ENCODE results near the gene FBXL7.

The FBXL7 gene

GRCh38 chr5:15506146-15506545, 6.2 kb downstream of the FBXL7 start:
- no peak for DNase-seq

GRCh38 chr5:15506897-15507296, 6.9 kb downstream of the FBXL7 start:
- DNase-seq: no peak

- no peak for DNase-seq
These were observed 10.1 kb downstream of the FBXL7 start for GRCh38 chr5:15510092-15510491.

GRCh38 chr5:15510831-15511230, 10.9 kb downstream of the FBXL7 start:
- no peak for DNase-seq

DNA sequence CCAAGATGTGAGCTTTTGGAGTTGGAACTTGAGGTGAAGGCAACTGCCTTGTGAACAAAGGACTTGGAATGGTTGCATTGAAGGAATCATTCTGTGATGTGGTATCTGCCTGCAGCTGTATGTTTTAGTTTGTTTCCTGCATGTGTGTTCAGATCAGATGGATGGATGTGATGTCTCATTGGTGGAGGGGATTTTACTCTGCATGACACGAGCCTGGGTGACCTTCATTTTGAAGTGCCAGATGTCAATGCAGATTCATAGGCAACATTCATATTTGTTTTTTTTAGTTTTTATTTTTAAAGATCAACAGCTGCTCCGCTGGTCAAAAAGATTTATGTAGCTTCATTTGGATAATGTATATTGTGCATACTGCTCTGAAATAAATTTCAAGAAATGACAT, 13.5 kb downstream of the FBXL7 start:
- DNase-seq: no peak

DNA sequence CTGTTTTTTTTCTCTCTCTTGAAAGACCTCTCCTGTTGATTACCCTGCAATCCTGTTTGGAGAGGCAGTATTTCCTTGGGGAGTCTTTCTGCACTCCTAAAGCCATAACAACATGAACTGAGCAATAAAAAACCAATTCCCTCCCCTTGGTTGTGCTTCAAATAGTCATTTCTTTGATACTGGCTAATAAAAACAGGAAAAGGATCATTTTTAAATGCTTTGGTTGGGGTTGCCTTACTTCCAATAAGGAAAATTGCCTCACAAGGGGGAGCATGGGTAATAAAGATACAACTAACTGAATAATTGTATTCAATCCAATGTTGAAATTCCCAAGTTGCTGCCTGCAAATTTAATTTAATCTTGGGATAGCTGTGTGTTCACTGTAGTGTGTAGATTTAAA, 13.9 kb downstream of the FBXL7 start:
- DNase-seq: no peak

GRCh38 chr5:15515229-15515628, 15.2 kb downstream of the FBXL7 start:
- no peak for DNase-seq

DNA sequence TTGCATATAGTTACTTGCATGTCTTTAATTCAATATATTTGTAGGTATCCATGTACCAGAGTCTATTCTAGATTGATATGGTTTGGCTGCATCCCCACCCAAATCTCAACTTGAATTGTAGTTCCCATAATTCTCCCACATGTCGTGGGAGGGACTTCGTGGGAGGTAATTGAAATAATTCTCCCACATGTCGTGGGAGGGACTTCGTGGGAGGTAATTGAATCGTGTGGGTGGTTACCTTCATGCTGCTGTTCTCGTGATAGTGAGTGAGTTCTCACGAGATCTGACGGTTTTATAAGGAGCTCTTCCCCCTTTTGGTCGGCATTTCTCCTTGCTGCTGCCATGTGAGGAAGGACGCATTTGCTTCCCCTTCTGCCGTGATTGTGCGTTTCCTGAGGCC, 16.5 kb downstream of the FBXL7 start:
- DNase-seq: no peak

- no peak for DNase-seq
These were observed 18.8 kb downstream of the FBXL7 start for GRCh38 chr5:15518786-15519185.

GRCh38 chr5:15520856-15521255, 20.9 kb downstream of the FBXL7 start:
- DNase-seq: no peak

DNA sequence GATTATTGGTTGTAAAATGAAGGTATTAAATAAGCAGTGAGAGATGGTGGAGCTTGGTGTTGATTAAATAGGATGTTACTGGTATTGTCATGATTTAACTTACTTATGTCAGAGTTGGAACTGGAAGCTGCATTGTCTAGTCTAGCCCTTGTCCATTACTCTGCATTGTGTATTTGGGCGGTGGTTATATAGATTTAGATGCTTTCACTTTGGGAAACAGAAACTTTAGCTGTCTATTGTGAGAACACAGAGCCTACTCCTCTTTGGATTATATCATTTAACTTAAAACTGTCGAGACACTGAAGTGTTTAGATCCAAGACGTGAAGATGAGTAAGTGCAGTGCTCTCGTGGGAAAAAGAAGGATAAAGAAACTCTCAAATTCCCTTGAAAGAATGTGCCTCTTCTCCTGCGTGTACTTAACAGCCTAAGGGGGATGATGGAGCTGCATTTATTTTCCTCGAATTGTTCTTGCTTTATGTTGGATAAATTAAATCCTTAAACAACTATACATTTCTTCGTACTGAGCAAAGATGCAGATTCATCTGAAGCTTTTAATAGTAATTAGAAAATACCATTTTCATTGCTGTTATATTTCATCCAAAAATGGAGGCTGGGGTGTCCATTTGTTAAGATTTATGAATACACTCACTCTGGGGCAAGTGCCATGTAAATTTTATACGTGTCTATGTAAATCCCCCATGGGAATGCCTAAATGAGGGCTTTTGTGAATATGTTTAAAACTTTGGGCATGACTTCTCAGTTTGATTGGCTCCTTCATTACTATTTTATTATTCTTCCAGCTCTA, 21.6 kb downstream of the FBXL7 start:
- DNase-seq: no peak

DNA sequence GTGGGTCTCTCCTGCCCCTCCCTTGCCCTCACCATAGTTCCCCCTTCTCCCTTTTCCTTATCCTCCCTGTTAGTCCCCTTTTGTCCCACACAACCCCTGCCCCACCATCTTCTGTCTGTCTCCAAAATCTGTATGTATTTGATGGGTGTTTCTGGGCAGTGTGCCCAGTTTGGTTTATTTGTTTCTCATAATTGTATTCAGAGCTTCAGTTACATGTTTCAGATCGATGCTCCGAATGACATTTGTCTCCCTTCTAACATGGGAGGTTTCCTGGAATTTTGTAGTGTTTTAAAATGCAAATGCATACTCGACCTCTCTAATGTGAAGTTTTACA, 22.2 kb downstream of the FBXL7 start:
- DNase-seq: peak; percentile 26

DNA sequence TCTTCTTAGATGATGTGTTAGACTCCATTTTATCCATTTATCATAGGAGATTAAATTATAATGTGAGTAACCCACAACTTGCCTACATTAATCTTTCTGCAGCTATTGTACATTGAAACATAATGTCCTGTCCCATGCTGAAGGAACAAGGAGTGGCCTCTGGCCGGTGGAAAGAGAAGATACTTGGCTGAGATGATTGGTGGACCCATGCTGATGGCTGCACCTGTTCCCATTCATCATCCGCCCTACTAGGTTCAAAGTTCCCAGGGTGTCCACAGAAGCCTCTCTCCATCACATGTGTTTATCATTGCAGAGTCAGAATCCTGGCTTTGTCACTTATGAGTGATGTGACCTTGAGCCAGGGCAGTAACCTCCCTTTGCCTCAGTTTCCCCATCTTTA, 24.7 kb downstream of the FBXL7 start:
- no peak for DNase-seq

GRCh38 chr5:15525703-15526275, 25.8 kb downstream of the FBXL7 start:
- DNase-seq: peak; percentile 89

GRCh38 chr5:15526413-15526812, 26.4 kb downstream of the FBXL7 start:
- DNase-seq: peak; percentile 9

DNA sequence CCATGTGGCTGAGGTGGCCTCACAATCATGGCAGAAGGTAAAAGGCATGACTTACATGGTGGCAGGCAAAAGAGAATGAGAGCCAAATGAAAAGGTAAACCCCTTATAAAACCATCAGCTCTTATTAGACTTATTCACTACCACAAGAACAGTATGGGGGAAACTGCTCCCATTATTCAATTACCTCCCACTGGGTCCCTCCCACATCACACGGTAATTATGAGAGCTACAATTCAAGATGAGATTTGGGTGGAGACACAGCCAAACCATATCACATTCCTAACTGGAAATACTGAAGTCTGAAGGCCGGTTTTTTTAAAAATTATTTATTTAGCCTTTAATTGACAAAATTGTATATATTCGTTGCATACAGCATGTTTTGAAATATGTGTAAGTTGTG, 28.5 kb downstream of the FBXL7 start:
- DNase-seq: no peak

GRCh38 chr5:15529013-15529412, 29.0 kb downstream of the FBXL7 start:
- DNase-seq: no peak

- no peak for DNase-seq
These were observed 29.8 kb downstream of the FBXL7 start for GRCh38 chr5:15529821-15530220.

DNA sequence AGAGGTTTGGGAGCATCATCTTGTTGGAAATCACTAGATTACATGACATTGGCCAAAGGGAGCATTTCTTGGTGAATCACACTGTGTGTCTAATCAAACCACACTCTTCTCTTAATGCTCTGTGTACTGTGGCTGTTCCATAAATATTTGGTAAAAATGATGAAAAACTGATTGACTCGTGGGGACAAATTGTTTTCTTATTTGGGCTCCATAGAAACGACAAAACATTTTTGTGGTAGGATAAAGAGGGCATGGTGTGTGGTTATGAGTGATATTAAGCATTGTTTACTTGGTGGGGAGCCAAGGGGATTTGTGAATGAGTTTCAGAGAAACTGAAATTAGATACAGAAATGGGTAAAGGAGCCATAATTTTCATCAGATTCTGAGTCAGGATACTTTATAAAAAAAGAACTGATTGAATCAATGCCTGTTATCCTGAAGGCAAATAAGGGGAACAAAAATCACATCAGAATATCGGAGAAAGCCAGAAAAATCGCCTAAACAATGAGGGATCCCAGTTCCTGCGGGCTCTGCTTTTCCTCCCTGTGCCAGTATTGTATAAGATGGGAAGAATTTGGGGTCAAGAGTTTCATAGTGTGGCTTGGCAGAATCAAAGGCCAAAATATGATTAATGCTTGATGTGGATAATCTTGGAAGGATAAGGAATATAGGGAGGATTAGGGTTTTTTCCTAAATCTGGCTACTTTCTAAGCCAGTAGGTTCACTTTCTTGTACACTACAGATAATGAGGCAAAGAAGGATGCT, 33.3 kb downstream of the FBXL7 start:
- no peak for DNase-seq

GRCh38 chr5:15535938-15536337, 36.0 kb downstream of the FBXL7 start:
- DNase-seq: no peak

DNA sequence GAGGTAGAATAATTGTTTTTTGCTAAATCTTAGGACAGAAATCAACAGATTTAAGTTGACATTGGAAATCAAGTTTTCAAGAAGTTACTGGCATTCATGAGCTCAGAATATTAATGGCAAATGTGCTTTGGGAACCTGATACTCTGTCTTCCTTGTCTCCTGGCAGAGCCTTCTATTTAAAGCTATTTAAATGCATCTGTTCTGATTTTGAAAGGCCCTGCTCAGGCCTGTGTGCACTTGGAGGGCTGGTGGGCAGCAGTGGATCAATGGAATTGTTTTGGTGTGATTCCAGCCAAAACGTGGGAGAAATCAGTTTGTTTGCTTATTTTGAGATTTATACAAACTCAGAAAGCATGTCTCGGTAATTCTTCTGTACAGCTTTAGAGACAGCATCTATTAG, 38.5 kb downstream of the FBXL7 start:
- no peak for DNase-seq

DNA sequence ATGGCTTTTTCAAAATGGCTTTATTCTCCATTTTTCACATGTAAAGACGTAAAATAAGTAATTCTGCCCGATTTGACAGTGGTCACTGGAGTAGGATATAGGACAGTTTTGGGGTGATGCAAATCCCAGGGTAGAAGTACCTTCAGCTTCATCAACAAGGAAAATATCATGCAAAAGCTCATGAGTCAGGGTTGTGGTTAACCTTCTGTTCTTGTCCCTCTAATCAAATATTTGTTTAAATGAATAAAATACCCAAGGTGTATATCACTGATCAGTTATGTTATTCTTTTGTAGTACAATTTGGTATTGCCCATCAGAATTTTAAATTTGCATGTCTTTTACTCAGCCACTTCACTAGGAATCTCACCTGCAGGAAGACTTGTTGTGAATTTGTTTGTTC, 40.0 kb downstream of the FBXL7 start:
- DNase-seq: no peak

DNA sequence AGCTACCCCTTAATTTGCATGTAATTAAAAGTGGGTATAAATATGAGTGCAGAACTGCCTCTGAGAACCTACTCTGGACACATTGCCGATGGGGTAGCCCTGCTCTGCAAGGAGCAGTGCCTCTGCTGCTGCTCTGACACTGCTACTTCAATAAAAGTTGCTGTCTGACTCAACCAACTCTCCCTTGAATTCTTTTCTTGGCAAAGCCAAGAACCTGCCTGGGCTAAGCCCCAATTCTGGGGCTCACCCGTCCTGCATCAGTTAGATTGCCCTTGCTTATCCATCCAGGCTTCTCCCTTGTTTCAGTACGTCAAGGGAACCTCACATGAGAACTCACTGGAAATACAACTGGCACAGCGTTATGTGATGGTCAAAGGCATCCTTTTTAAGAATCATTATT, 44.1 kb downstream of the FBXL7 start:
- DNase-seq: no peak

DNA sequence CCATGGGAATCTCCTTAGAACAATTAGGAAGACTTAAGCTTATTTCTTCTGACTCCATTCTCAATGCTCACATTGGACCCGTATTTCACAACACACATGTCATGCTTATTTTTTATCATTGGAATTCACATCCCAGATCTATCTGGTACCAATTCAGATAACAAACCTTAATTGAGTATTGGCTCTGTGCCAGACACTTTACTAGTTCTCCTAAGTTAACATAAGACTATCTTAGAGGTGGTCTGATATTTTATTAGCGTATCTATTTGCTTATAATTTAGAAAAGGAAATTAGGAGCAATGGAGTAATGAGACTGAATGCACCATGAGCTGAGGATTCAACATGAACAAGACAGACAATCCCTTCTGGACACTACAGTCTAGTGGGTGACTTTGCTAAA, 45.1 kb downstream of the FBXL7 start:
- no peak for DNase-seq
